ENCODE data around the gene NACC2.

The NACC2 gene

DNA sequence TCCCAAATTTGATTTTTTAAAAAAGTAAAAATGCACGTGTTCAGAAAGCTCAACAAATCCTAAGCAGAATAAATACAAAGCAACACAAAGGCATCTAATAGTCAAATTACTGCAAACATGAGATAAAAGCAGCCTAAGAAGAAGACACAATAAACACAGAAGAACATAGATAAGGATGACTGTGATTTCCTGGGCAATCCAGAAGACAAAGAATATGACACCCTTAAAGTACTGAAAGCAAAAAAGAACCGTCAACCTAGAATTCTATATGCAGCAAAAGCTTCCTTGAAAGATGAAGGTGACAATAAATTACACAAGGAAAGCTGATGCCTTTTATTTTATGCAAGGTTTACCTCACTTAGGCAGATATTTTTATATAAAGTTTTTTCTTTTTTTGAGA, 58.2 kb downstream of the NACC2 start (continued):
- TF ChIP-seq, protein P1, sequence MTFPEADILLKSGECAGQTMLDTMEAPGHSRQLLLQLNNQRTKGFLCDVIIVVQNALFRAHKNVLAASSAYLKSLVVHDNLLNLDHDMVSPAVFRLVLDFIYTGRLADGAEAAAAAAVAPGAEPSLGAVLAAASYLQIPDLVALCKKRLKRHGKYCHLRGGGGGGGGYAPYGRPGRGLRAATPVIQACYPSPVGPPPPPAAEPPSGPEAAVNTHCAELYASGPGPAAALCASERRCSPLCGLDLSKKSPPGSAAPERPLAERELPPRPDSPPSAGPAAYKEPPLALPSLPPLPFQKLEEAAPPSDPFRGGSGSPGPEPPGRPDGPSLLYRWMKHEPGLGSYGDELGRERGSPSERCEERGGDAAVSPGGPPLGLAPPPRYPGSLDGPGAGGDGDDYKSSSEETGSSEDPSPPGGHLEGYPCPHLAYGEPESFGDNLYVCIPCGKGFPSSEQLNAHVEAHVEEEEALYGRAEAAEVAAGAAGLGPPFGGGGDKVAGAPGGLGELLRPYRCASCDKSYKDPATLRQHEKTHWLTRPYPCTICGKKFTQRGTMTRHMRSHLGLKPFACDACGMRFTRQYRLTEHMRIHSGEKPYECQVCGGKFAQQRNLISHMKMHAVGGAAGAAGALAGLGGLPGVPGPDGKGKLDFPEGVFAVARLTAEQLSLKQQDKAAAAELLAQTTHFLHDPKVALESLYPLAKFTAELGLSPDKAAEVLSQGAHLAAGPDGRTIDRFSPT (tag by site-specific recombination; IDR thresholded peaks at IDR 0.05) = no peak
- TF ChIP-seq ZNF561 (tag by site-specific recombination; IDR thresholded peaks at IDR 0.05; ENCODE audit: borderline replicate concordance) (no peak), SCRT2 (tag by site-specific recombination; IDR thresholded peaks at IDR 0.05) (no peak), ZSCAN23 (tag by site-specific recombination; IDR thresholded peaks at IDR 0.05) (no peak), ZNF2 (tag by site-specific recombination; IDR thresholded peaks at IDR 0.05) (no peak), GLI2 (tag by site-specific recombination; IDR thresholded peaks at IDR 0.05; ENCODE audit: borderline replicate concordance, low read depth) (no peak), ZNF626 (tag by site-specific recombination; IDR thresholded peaks at IDR 0.05) (0 out of 2 replicates have a peak, but pooled peaks have one; percentile 78), SP2 (tag by site-specific recombination; IDR thresholded peaks at IDR 0.05) (no peak)

DNA sequence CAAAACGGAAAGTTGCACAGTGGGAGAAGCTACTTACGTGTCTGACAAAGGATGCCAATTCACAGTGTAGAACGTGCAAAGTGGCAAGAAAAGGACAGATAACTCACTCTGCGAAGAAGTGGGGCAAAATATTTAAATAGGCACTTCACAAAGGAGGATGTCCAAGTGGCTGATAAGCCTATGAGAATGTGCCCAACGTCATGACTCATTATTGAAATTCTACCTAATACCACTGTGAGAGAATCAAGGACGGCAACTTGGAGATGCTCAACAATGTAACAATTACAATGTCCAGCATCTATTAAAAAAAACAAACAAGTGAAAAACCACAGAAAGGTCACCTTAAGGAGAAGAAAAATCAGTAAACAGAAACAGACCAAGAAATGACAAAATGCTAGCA, 59.0 kb downstream of the NACC2 start:
- Histone ChIP-seq H3K4me1 (ENCODE audit: control insufficient read depth, insufficient read depth, low read length) (no peaks in the 10 kb centered on the region), H3K27ac (ENCODE audit: extremely low read depth, low read depth, low read length) (no peak overlapping the region), H3K36me3 (ENCODE audit: control insufficient read depth in 2 of 2, insufficient read depth in 1 of 2, low read length in 2 of 2) (peaks cover 0 to 43% of the 10 kb centered on the region in 2 experiments; a peak in 2 of 3 replicates), H3K9me3 (ENCODE audit: control insufficient read depth, insufficient read depth, low read depth, low read length) (no peaks in the 10 kb centered on the region), H3K4me3 (ENCODE audit: low read depth, low read length) (no peak overlapping the region)
- CTCF ChIA-PET = no interaction called here
- no peak for TF ChIP-seq BCL11B (tag by site-specific recombination; IDR thresholded peaks at IDR 0.05; ENCODE audit: low read depth)
- TF ChIP-seq ZNF624 (tag by site-specific recombination; IDR thresholded peaks at IDR 0.05) = no peak
- TF ChIP-seq ZBTB48 (tag by site-specific recombination; IDR thresholded peaks at IDR 0.05) = no peak
- no peak for TF ChIP-seq PRDM2 (tag by site-specific recombination; IDR thresholded peaks at IDR 0.05; ENCODE audit: borderline replicate concordance)
- TF ChIP-seq ZBTB8A (tag by site-specific recombination; IDR thresholded peaks at IDR 0.05) = no peak
- TF ChIP-seq, protein P2, sequence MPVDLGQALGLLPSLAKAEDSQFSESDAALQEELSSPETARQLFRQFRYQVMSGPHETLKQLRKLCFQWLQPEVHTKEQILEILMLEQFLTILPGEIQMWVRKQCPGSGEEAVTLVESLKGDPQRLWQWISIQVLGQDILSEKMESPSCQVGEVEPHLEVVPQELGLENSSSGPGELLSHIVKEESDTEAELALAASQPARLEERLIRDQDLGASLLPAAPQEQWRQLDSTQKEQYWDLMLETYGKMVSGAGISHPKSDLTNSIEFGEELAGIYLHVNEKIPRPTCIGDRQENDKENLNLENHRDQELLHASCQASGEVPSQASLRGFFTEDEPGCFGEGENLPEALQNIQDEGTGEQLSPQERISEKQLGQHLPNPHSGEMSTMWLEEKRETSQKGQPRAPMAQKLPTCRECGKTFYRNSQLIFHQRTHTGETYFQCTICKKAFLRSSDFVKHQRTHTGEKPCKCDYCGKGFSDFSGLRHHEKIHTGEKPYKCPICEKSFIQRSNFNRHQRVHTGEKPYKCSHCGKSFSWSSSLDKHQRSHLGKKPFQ (tag by site-specific recombination; IDR thresholded peaks at IDR 0.05) = no peak
- no peak for TF ChIP-seq ZBTB17 (tag by site-specific recombination; IDR thresholded peaks at IDR 0.05)
- TF ChIP-seq KLF7 (tag by site-specific recombination; IDR thresholded peaks at IDR 0.05; ENCODE audit: borderline replicate concordance) = no peak
- TF ChIP-seq ZNF274 (IDR thresholded peaks at IDR 0.05; ENCODE audit: low read length) = no peak
- TF ChIP-seq ZNF274 (tag by site-specific recombination; IDR thresholded peaks at IDR 0.05; ENCODE audit: borderline replicate concordance) = no peak
- no peak for TF ChIP-seq ZNF48 (tag by site-specific recombination; IDR thresholded peaks at IDR 0.05)
- no peak for TF ChIP-seq ZNF837 (tag by site-specific recombination; IDR thresholded peaks at IDR 0.05)
- no peak for TF ChIP-seq PRDM10 (tag by site-specific recombination; IDR thresholded peaks at IDR 0.05)
- TF ChIP-seq, protein P3, sequence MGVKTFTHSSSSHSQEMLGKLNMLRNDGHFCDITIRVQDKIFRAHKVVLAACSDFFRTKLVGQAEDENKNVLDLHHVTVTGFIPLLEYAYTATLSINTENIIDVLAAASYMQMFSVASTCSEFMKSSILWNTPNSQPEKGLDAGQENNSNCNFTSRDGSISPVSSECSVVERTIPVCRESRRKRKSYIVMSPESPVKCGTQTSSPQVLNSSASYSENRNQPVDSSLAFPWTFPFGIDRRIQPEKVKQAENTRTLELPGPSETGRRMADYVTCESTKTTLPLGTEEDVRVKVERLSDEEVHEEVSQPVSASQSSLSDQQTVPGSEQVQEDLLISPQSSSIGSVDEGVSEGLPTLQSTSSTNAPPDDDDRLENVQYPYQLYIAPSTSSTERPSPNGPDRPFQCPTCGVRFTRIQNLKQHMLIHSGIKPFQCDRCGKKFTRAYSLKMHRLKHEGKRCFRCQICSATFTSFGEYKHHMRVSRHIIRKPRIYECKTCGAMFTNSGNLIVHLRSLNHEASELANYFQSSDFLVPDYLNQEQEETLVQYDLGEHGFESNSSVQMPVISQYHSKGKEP (tag by site-specific recombination; IDR thresholded peaks at IDR 0.05) = no peak
- POLR2A ChIA-PET = no interaction called here

Data from HEK293 (cell line).